NB4 (cell line): ENCODE results near the gene CEMP1.

ENCODE experiments used
- CTCF ChIP-seq: IDR thresholded peaks from one replicate; pipeline ENCODE4 v1.5.1; 2012; ENCODE audit warnings: low read depth, low read length
- MAX ChIP-seq: IDR thresholded peaks from 2 replicates; pipeline ENCODE4 v1.6.1; 2011; ENCODE audit warnings: low read depth, low read length
- MYC ChIP-seq: IDR thresholded peaks from 2 replicates; pipeline ENCODE4 v1.6.1; 2011; ENCODE audit warnings: low read depth, low read length
- POLR2A ChIP-seq: IDR thresholded peaks from 2 replicates; pipeline ENCODE4 v1.6.1; 2011; ENCODE audit warnings: mild to moderate bottlenecking; ENCODE audit not compliant: insufficient read length; ENCODE audit errors: extremely low read depth

GRCh38 chr16:2482708-2483534 is 48.3 kb downstream of the CEMP1 start:
- TF ChIP-seq POLR2A (no peak), CTCF (no peak), MAX (no peak), MYC (no peak)
